HG03175 (cell line): ENCODE results near the gene RALB.
A peak's percentile ranks its signal among the peaks of the same experiment; 100 is the strongest.
"Not testable (repeated sequence)": the region's sequence is repeated elsewhere in the genome, so short reads cannot be mapped to it uniquely, and the experiment has no call there.

ENCODE experiments used
- ATAC-seq: cut with Tn5 transposase; IDR thresholded peaks from one replicate; pipeline ENCODE4 v1.9.1; 2021; ENCODE audit warnings: mild to moderate bottlenecking, moderate library complexity; ENCODE audit not compliant: unreplicated experiment

RALB gene

GRCh38 chr2:120224735-120225548 lies 27.7 kb upstream of the RALB start:
- no peak for ATAC-seq

DNA sequence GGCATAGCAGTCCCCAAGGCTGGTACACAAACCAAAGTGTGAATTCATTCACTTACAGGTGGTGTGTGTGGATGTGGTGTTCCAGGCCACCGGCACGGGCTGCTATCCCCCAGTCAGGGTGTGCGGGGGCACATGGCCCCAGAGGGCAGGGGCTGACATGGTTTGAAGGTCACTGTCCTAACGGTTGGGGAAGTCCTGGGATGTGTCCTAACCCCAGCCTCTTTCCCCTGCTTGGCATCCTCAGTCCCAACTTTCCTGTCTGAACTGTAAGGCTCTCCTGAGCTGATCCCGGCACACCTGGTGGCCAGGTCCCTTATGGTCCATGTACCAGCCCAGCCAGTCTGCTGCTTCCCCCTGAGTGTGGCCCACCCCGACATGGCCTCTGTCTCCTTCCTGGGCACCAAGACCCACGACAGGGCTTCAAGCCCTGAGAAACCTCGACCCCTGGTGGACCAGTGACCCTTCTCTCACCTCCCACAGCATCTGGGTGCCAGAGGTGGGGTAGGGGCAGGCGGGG lies 27.0 kb upstream of the RALB start:
- ATAC-seq: no peak

DNA sequence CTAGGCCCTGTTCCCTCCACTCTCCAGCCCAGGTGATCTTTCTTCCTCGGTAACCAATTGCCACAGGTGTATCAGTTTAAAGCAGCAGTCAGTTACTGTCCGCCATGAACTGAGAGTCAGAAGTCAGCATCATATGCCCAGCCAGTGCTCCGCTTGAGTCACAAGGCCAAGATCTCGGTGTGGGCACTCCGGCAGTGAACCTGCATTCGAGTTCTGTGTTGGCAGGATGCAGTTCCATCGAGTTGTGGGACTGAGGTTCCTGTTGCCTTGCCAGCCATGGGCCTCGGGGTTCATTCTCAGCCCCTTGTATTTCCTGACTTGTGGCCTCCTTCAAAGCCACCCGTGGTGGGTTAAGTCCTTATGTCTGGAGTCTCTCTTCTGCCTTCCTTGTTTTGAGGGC lies 26.3 kb upstream of the RALB start:
- ATAC-seq: no peak

DNA sequence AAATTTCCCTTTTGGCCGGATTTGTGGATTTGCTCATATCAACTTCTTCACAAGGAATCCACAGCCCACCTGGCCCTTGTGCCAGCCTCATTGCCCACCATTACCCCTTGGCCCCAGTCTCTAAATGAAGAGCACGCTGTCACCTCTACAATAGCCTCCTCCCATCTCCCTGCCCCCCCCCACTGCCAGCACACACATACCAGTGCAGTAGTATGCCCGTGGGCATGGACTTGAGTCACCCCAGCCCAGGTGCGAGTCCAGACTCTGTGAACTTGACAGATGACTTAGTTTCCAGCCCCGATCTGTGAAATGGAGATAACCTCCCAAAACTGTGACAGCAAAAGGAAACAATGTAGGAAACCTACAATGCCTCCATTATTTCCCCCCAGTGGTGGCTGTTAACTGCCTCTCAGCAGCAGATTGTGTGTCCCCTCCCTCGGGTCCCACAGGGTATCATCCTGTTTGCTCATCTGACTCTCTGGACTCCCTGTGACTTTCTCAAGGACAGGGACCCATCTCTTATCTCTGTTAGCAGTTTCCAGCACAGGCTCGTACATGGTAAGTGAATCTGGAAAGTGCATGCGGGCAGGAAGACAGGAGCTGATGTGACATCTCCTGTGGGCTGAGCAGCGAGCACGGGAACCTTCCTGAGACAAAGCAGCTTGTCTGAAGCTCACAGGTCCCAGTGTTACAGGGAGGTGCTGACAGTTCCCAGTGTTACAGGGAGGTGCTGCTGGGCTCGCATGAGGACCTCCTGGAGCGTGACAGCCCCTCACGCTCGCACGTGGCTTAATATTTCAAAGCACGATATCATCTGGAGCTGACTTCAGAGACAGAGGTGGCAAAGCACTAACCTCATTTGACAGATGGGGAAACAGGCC lies 25.3 kb upstream of the RALB start:
- no peak for ATAC-seq

DNA sequence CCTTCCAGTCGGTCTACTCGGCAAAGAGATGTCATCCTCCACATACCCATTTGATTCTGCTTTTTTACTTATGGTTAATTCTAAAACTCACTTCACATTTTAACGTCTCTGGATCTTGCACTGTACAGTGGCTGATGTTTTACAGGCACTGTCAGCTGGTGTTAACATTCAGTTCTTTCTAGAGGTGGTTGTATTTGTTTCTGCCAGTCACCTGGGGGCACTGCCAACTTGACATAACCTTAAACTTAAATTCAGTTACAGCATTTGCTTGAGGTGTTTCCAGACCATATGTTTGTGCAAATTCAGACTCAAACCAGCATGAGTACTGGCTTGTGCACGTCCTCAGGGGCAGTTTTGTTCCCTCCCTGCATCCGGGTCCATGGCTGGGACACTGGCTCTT lies 24.1 kb upstream of the RALB start:
- ATAC-seq: no peak

DNA sequence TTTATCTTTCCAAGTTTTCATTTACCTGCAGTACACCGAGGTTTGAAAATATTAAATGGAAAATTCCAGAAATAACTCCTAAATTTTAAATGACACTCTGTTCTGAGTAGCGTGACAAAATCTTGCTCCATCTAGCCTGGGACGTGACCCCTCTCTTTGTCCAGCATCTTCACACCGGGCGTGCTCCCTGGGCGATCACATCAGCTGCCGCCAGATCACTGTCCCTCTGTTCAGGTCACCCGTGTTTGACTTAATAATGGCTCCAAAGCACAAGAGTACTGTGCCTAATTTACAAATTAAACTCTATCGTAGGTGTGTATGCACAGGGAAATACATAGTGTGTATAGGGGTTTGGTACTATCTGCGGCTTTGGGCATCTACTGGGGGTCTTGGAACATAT lies 23.3 kb upstream of the RALB start:
- ATAC-seq: no peak

GRCh38 chr2:120230515-120231471 lies 21.9 kb upstream of the RALB start:
- peak; percentile 22 for ATAC-seq

DNA sequence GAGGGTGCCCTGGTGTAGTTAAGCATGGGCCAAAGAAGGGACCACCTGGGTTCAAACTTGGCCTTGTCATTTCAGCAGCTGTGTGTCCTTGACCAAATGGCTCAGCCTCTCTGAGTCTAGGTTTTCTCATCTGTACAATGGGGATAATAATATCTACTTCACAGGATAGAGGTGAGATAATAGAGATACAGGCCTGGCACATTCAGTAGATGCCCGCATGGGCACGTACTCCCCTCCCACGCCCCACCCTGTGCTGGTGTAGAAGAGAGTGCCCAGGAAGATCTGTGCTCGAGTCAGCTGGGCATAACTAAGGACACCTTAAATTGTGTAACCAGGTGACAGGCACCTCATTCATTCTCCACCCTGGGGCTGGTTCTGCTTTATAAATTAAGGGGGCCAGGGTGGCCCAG lies 21.1 kb upstream of the RALB start:
- ATAC-seq: peak; percentile 27

DNA sequence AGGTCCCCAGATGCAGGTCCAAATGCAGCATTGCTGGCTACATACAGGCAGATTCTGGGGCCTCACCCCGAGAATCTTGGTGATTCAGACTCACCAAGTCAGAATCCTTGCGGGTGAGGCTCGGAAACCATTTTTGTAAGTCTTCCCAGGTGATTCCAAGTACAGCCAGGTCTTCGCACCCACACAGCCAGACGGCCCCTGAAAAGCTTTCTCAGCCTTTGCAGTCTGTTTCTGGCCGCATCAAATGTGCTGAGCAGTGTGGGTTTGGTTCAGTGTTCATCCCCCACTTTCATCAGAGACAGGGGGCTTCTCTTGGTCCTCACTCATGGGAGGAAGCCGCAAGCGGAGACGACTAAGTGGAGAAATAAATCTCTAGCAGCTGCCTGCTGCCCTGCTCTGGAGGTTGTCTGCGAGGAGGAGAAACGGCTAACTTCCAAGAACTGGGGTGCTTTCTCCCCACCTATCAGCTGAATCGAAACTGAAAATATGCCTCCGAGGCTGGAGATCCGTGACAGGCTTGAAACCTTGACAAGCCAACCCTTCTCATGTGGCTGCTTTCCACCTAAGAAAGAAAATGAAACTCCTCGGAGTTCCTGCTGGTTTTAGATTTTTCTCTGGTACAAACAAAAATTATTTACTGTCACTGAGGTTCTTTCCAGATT lies 20.5 kb upstream of the RALB start:
- peak; percentile 89 for ATAC-seq

GRCh38 chr2:120233292-120233691 lies 19.4 kb upstream of the RALB start:
- no peak for ATAC-seq

- not testable (repeated sequence) for ATAC-seq
Measured at GRCh38 chr2:120235158-120235557, 17.5 kb upstream of the RALB start.

DNA sequence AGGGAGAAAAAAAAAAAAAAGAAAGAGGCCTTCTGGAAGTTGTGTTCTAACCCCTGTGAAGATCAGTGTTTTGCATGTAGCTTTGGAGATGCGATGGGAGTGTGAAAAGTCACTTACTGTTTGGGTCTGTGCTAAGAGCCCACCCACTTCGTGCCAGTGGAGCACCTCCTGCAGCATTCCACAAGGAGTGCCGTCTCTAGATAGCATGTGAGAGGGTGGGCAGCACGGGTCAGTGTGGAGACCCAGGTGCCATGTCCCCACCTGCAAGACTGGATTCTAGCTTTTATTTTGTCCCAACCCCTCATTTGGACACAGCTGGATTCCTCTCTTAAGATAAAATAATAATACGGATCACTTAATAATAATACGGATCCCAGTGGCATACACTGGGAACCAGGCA lies 17.0 kb upstream of the RALB start:
- ATAC-seq: no peak

DNA sequence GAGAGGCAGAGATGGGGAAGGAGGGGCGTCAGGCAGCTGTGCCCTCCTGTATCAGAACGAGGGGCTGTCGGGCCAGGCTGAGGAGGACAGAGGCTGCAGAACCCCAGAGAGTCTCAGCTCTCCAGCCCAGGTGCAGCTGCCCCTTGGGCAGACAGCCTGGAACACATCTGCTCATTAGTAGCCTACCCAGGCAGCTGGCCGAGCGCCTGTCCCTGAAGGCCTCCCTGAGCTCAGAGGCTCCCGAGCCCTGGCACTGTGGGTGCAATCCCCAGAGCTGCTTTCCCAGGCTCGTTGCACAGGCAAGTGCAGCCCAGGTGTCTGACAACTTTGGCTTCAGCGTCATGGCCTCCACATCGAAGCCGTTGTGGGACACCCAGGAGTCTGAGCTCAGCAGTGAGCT lies 16.3 kb upstream of the RALB start:
- ATAC-seq: no peak

DNA sequence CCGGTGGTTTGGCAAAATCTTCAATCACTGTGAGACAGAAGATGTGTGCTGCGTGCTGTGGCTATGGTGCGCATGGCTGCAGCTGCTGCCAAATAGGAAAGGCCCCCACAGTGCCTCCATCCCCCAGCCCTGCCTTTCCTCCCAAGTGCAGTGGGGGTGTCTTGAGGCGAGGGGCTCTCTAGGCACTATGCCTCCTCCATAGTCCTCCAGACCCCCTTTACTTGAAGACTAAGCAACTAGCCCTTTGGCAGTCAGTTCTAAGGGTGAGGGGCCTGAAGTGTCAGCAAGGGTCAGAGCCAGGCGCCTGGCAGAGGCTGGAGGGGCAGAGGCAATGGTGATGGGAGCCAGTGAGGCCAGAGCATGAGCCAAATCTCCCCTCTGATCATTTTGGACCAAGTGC lies 15.9 kb upstream of the RALB start:
- ATAC-seq: no peak

DNA sequence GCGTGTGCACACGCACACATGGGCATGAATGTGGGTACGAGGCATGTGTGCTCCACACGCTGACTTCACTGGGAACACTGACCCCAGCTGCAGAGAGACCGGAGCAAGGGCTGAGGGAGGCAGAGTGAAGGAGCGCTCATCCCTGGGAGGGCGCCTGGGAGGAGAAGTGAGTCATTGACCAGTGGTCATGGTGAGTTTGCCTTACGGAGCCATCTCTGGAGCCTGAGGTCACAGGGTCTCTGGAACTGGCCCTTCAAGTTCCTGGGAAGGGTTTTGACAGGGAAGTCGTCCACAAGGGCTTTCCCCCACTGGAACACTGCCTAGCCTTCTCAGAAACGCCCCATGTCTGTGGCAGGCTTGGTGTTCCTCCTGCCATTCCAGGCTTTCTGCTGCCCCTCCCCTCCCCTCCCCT lies 15.2 kb upstream of the RALB start:
- no peak for ATAC-seq

GRCh38 chr2:120238728-120239487 lies 13.7 kb upstream of the RALB start:
- no peak for ATAC-seq

GRCh38 chr2:120239488-120240287 lies 13.0 kb upstream of the RALB start:
- ATAC-seq: no peak

- ATAC-seq: no peak
Measured at GRCh38 chr2:120240901-120241429, 11.7 kb upstream of the RALB start.
